Breast epithelium (tissue), 4 donors: ENCODE results near the gene TTI1. TPM values are rescaled to one million over a fixed set of nuclear protein-coding genes. Genes with fewer than 3 reads are reported as not detected.

Experiments
- DNase-seq, 2 donors: peaks; one replicate each; pipeline ENCODE4 v3.0.0-alpha.2; 2019; ENCODE audit warnings: low spot score in 2 of 2
- H3K27ac ChIP-seq, 2 donors: fragments of 200-600 bp; sonication (generic) in 1 of 2; one replicate each; pipeline ENCODE4 v1.5.1; 2016 to 2019; ENCODE audit warnings: mild to moderate bottlenecking in 1 of 2
- H3K27me3 ChIP-seq, 2 donors: fragments of 200-600 bp; sonication (generic) in 1 of 2; one replicate each; pipeline versions ENCODE4 v1.5.1 to v1.6.0; 2017 to 2019; ENCODE audit warnings: control low read depth in 1 of 2, mild to moderate bottlenecking in 1 of 2
- H3K36me3 ChIP-seq: fragments of 200-600 bp; one replicate; pipeline ENCODE4 v1.5.1; 2019
- H3K4me1 ChIP-seq, 2 donors: fragments of 200-600 bp; sonication (generic); one replicate each; pipeline ENCODE4 v1.5.1; 2016 to 2019; ENCODE audit warnings: control low read depth in 1 of 2
- H3K4me3 ChIP-seq, 3 donors: fragments of 200-600 bp; sonication (generic); 1 replicate in 2 of 3; 2 replicates in 1 of 3; pipeline ENCODE4 v1.5.1; 2016 to 2019; ENCODE audit warnings: mild to moderate bottlenecking in 3 of 3, moderate library complexity in 2 of 3
- H3K9me3 ChIP-seq, 2 donors: fragments of 200-600 bp; sonication (generic) in 1 of 2; one replicate each; pipeline ENCODE4 v1.5.1; 2016 to 2019; ENCODE audit warnings: control low read depth in 1 of 2
- CTCF ChIP-seq, 3 donors: fragments of 450-650 bp; IDR thresholded peaks; one replicate each; pipeline ENCODE4 v1.5.1; 2016 to 2017; ENCODE audit warnings: antibody characterized with exemption in 3 of 3, mild to moderate bottlenecking in 3 of 3, moderate library complexity in 3 of 3
- POLR2A ChIP-seq: fragments of 450-650 bp; IDR thresholded peaks from one replicate; pipeline ENCODE4 v1.6.1; 2016; ENCODE audit warnings: antibody characterized with exemption, mild to moderate bottlenecking, moderate library complexity
- POLR2AphosphoS5 ChIP-seq, 3 donors: sonication (generic); formaldehyde crosslinking; IDR thresholded peaks; one replicate each; pipeline ENCODE4 v1.6.1; 2017; ENCODE audit warnings: antibody characterized with exemption in 3 of 3
- intact Hi-C: fragments of 100-400 bp; cut with DNase I; formaldehyde crosslinking; loops from one replicate; pipeline ENCODE4 v1.15.1; 2023; ENCODE audit warnings: low total_unique reads
- total RNA-seq, 3 donors: library from RNA; depleted of rRNA; stranded (reverse); fragments of >200 nt; gene quantifications; one replicate each; pipeline ENCODE4 v1.1.0, GENCODE V29; 2016

The TTI1 gene
- total RNA-seq, 3 donors from 2014 or later: 10.2 to 20.2 (median 16.7) TPM

GRCh38 chr20:38076548-38076947 is 43.3 kb upstream of the TTI1 start:
- DNase-seq: no peak
- intact Hi-C loops: no loop called here
- Histone ChIP-seq H3K36me3 (no peaks in the 10 kb centered on the region), H3K9me3 (no peaks in the 10 kb centered on the region), H3K4me1 (no peaks in the 10 kb centered on the region), H3K4me3 (no peak overlapping the region), H3K27me3 (no peaks in the 10 kb centered on the region), H3K27ac (no peak overlapping the region)
- no peak for TF ChIP-seq CTCF (IDR thresholded peaks at IDR 0.05)
- TF ChIP-seq POLR2AphosphoS5 (IDR thresholded peaks at IDR 0.05): no peak
- TF ChIP-seq POLR2A: no peak

GRCh38 chr20:38075161-38075998 is 42.1 kb upstream of the TTI1 start:
- TF ChIP-seq POLR2AphosphoS5 (IDR thresholded peaks at IDR 0.05) (no peak), POLR2A (no peak), CTCF (IDR thresholded peaks at IDR 0.05) (no peak)
- Histone ChIP-seq H3K4me3 (no peak overlapping the region), H3K27me3 (no peaks in the 10 kb centered on the region), H3K27ac (no peak overlapping the region), H3K4me1 (no peaks in the 10 kb centered on the region), H3K36me3 (no peaks in the 10 kb centered on the region), H3K9me3 (no peaks in the 10 kb centered on the region)
- intact Hi-C loops: no loop called here
- no peak for DNase-seq

- intact Hi-C loops: no loop called here
- Histone ChIP-seq H3K4me3 (no peak overlapping the region), H3K4me1 (no peaks in the 10 kb centered on the region), H3K9me3 (no peaks in the 10 kb centered on the region), H3K36me3 (no peaks in the 10 kb centered on the region), H3K27ac (peak overlapping the region; percentile 61 to 86), H3K27me3 (no peaks in the 10 kb centered on the region)
- TF ChIP-seq CTCF (IDR thresholded peaks at IDR 0.05): peak; percentile 55 to 70 (median 57)
- peak in 2 of 3 donors; percentile 40 to 48 for TF ChIP-seq POLR2AphosphoS5 (IDR thresholded peaks at IDR 0.05)
- TF ChIP-seq POLR2A: no peak
- DNase-seq: peak in 1 of 2 donors; percentile 27
Observed at GRCh38 chr20:38073307-38074071, 40.2 kb upstream of the TTI1 start.

GRCh38 chr20:38072898-38073297 is 39.6 kb upstream of the TTI1 start:
- TF ChIP-seq POLR2A: no peak
- no peak for TF ChIP-seq CTCF (IDR thresholded peaks at IDR 0.05)
- TF ChIP-seq POLR2AphosphoS5 (IDR thresholded peaks at IDR 0.05): no peak
- intact Hi-C loops: no loop called here
- no peaks in the 10 kb centered on the region for H3K27me3 ChIP-seq
- H3K9me3 ChIP-seq: no peaks in the 10 kb centered on the region
- no peaks in the 10 kb centered on the region for H3K4me1 ChIP-seq
- no peaks in the 10 kb centered on the region for H3K36me3 ChIP-seq
- peak overlapping the region in 1 of 2 donors; percentile 86 for H3K27ac ChIP-seq
- no peak overlapping the region for H3K4me3 ChIP-seq
- DNase-seq: no peak
